ENCODE measurements around the gene APPL1.
"Not testable (repeated sequence)": the region's sequence is repeated elsewhere in the genome, so short reads cannot be mapped to it uniquely, and the experiment has no call there.

The APPL1 gene

GRCh38 chr3:57287205-57287604 lies 59.7 kb downstream of the APPL1 start:
- no peak for TF ChIP-seq GATA1 (IDR thresholded peaks at IDR 0.05; ENCODE audit: low read depth, low read length)
- TF ChIP-seq POLR2A (IDR thresholded peaks at IDR 0.05; ENCODE audit: low read length) = no peak
- DNase-seq = no peak

- DNase-seq = no peak
- TF ChIP-seq POLR2A (IDR thresholded peaks at IDR 0.05; ENCODE audit: low read length) (no peak), GATA1 (IDR thresholded peaks at IDR 0.05; ENCODE audit: low read depth, low read length) (no peak)
These were observed 60.9 kb downstream of the APPL1 start for GRCh38 chr3:57288403-57288802.

- no peak for TF ChIP-seq GATA1 (IDR thresholded peaks at IDR 0.05; ENCODE audit: low read depth, low read length)
- no peak for TF ChIP-seq POLR2A (IDR thresholded peaks at IDR 0.05; ENCODE audit: low read length)
- no peak for DNase-seq
These were observed 64.8 kb downstream of the APPL1 start, which contains the start of gene ASB14 for GRCh38 chr3:57292159-57292896. Gene ASB14, minus strand, starts transcription at chr3:57292685. Its CDS starts 652 bp downstream, at chr3:57292033.

GRCh38 chr3:57292897-57293526 lies 65.5 kb downstream of the APPL1 start:
- DNase-seq = no peak
- TF ChIP-seq GATA1 (IDR thresholded peaks at IDR 0.05; ENCODE audit: low read depth, low read length) = no peak

- TF ChIP-seq POLR2A (IDR thresholded peaks at IDR 0.05; ENCODE audit: low read length) = no peak
- no peak for TF ChIP-seq GATA1 (IDR thresholded peaks at IDR 0.05; ENCODE audit: low read depth, low read length)
- DNase-seq = no peak
These were observed 70.5 kb downstream of the APPL1 start for GRCh38 chr3:57298041-57298440.

GRCh38 chr3:57303520-57303919 lies 76.0 kb downstream of the APPL1 start:
- not testable (repeated sequence) for DNase-seq

GRCh38 chr3:57309769-57310360 lies 82.3 kb downstream of the APPL1 start:
- TF ChIP-seq POLR2A (IDR thresholded peaks at IDR 0.05; ENCODE audit: low read length) = no peak
- TF ChIP-seq GATA1 (IDR thresholded peaks at IDR 0.05; ENCODE audit: low read depth, low read length) = no peak

GRCh38 chr3:57314204-57314603 lies 86.7 kb downstream of the APPL1 start:
- no peak for TF ChIP-seq GATA1 (IDR thresholded peaks at IDR 0.05; ENCODE audit: low read depth, low read length)
- TF ChIP-seq POLR2A (IDR thresholded peaks at IDR 0.05; ENCODE audit: low read length) = no peak
- no peak for DNase-seq

More at GRCh38 chr3:57309769-57310360, 82.3 kb downstream of the APPL1 start:
- DNase-seq = no peak

Data from erythroblast (primary cell).